HG03108 (cell line): ENCODE data around the gene FMNL1.
A peak's percentile ranks its signal among the peaks of the same experiment; 100 is the strongest.

ENCODE experiments used
- ATAC-seq: cut with Tn5 transposase; IDR thresholded peaks from one replicate; pipeline ENCODE4 v1.9.1; 2021; ENCODE audit warnings: moderate library complexity; ENCODE audit not compliant: unreplicated experiment

Gene FMNL1

GRCh38 chr17:45222289-45222995, 757 bp downstream of the FMNL1 start:
- ATAC-seq = no peak

GRCh38 chr17:45222996-45223538, 1.4 kb downstream of the FMNL1 start:
- no peak for ATAC-seq

- ATAC-seq = no peak
Observed at GRCh38 chr17:45223539-45224528, 2.1 kb downstream of the FMNL1 start.

GRCh38 chr17:45224671-45225050, 3.0 kb downstream of the FMNL1 start:
- ATAC-seq = no peak

- ATAC-seq = no peak
Observed at GRCh38 chr17:45225051-45225700, 3.5 kb downstream of the FMNL1 start.

DNA sequence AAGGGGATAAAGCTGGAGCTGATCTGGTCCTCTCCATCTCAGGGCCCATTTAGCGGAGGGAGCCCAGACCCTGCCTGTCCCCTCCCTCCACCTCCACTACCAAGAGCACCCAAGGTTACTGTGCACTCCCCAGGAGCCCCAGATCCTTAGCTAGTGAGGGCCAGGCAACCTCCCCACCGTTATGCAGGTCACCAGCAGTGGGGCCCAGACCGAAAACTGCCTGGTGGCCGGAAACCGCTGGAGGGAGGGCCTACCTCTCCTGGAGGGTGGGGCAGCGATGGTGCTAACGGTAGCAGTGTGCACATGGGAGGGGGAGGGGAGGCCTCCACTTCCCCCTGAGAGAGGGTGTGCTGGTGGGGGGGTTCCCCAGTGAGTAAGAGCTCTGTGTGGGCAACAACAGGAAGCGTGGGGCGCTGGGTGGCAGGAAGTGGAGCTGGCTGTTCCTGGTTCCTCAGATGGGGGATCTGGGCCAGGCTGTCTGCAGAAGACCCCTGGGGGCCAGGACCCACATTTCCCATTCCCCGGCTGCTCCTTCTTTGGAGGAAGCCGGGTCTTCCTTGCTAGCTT, 4.4 kb downstream of the FMNL1 start:
- peak; percentile 38 for ATAC-seq

DNA sequence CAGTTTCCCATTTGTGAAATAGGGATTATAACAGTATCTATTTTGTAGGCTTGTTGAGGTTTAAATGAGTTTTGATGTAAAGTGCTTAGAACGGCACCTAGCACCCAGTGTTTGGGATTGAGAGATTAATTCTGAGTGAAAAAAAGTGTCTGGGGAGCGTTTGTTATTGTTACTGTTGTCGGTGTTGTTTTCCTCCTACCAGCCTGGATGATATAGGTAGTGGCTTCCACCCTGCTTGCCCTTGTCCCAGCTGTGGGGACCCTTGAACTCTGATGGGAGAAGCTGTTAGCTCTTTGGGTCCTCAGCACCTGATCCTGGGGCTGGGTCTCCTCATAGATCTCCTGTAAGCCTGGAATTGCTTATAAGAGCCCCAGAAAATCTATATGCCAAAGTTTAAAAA, 4.9 kb downstream of the FMNL1 start:
- no peak for ATAC-seq

DNA sequence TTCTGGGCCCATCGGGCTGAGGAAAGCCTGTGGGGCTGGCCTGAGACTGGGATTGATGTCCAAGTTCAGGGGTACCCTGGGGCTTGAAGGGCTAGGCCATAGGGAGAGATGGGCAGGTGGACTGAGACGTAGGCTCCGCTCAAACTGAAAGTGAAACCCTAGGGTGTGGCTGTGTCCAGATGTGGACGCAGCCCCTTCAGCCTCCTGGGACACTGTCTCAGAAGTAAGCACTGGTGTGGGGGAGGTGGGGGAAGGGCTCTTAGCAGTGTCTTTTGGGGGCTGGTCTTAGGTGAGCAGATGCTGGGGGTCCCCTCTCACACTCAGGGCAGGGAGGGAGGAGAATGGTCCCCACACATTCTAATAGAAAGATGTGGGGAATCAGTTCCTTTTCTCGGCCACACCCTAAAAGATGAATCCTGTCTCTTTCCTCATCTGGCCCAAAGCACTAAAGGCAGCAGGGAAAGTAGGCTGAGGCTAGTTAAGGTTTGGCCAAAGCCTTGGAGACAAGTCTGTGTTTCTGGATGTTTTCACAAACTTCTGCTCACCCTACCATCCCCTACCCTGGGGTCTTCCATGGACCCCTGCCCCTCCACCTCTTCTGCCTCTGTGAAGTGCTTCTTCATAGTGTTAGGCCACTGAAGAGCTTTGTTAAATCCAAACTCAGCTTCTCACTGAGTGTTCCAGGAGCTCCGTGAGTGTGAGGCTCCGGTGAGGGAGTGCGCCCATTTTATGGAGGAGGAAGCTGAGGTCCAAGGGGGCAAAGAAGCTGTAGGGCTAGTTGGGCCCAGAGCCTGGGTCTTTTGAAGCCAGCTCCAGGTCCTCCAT, 5.6 kb downstream of the FMNL1 start:
- ATAC-seq = peak; percentile 18

GRCh38 chr17:45227926-45228762, 6.5 kb downstream of the FMNL1 start:
- ATAC-seq = no peak

GRCh38 chr17:45228763-45229539, 7.3 kb downstream of the FMNL1 start:
- peak; percentile 24 for ATAC-seq

DNA sequence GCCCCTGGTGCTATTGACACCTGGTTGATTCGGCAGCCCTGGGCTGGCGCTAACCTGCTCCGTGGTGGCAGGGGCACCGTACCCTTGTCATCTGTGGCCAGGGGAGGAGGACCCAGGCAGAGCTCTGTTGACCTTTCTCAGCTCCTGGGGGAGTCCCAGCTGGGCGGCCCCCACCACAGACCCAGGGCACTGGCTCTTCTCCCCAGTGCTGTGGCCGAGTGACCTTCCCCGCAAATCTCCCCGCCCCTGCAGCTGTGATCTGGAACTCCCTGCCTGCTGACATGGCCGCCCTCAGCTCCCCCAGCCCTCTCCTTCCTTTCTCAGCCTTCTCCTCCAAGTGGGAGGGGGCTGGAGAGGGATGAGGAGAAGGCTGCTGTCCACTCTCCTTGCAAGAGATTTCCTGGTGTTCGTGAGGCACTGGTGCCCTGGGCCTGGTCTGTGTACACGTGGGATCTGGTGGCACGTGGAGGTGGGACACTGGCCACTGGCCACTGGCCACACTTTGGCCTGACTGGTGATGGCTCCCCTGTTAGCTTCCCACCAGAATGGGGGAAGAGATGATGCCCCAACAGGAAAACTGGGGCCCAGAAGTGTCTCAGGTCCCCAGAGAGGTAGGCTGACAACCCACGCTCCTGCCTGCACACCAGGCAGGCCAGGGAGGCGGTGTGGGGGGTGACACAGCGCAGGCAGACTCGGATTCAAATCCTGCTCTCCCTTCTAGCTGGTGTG, 8.2 kb downstream of the FMNL1 start:
- no peak for ATAC-seq

DNA sequence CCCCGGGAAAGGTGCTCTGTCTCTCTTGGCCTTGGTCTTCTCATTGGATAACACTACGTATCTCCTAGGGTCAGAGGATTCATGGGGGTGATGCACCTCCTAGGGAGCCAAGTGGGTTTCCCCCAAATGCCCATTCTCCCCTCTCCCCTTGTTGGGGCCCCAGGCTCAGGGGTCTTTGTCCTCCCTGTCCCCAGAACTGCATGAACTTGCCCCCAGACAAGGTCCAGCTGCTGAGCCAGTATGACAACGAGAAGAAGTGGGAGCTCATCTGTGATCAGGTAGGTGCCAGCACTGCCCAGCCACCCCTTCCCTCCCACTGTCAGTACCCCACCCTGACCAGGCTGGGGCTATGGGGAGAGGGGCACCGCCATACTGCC, 8.7 kb downstream of the FMNL1 start:
- no peak for ATAC-seq

GRCh38 chr17:45230787-45231480, 9.2 kb downstream of the FMNL1 start:
- no peak for ATAC-seq

- no peak for ATAC-seq
Observed at GRCh38 chr17:45231481-45232116, 9.9 kb downstream of the FMNL1 start.

- no peak for ATAC-seq
Observed at GRCh38 chr17:45232514-45233422, 11.1 kb downstream of the FMNL1 start.
